ENCODE measurements around the gene THBS1.

Gene THBS1

GRCh38 chr15:39608185-39609139, 27.6 kb downstream of the THBS1 start:
- no peak for DNase-seq (ENCODE audit: low spot score)

- no peak for DNase-seq (ENCODE audit: low spot score)
Observed at GRCh38 chr15:39609166-39609916, 28.5 kb downstream of the THBS1 start.

GRCh38 chr15:39610665-39611064, 29.8 kb downstream of the THBS1 start:
- DNase-seq (ENCODE audit: low spot score): no peak

DNA sequence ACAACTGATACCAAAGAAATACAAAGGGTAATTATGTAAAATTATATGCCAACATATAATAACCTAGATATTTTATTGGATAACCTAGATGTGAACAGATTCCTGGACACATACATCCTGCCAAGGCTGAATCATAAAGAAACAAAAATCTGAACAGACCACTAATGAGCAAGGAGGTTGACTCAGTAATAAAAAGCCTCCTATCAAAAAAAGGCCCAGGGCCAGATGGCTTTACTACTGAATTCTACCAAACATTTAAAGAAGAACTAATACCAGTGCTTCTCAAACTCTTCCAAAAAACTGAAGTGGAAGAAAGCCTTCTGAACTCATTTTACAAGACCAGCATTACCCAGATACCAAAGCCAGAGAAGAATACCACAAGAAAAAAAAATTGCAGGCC, 32.4 kb downstream of the THBS1 start:
- DNase-seq (ENCODE audit: low spot score): no peak

- DNase-seq (ENCODE audit: low spot score): no peak
Observed at GRCh38 chr15:39613861-39614260, 33.0 kb downstream of the THBS1 start.

GRCh38 chr15:39616731-39617455, 36.0 kb downstream of the THBS1 start:
- no peak for DNase-seq (ENCODE audit: low spot score)

DNA sequence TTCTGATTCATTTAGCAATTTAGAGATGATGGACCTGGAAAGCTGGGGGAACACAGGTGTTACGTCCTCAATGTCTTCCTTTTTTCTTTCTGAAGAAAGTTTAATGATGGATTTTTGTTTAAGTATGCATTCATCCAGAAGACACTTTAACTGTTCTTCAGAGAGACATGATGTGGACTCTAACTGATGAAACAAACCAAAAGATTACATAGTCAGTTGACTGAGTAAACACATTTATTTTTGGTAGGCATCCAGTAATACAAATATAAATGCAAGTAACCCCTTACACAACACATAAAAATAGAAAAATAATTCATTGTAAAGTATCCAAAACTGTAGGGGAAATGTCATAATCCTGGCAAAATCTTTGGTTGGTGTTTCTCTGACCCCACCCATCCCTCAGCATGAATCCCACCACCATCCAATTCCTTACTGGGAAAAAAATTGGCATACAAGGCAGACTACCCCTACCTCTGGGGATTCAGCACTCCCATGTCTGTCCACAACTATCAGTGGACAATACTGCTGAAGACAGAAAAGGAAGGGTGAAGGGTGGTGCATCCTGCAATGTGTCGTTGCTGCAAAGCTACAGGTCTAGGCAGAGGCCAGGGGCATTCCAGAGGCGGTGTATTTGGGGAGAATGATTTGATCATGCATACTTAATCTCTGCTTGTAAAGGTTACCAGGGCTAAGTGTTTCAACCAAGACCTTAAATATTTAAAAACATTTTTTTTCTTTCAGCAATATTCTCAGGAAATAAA, 37.4 kb downstream of the THBS1 start:
- no peak for DNase-seq (ENCODE audit: low spot score)

GRCh38 chr15:39621210-39621609, 40.3 kb downstream of the THBS1 start:
- DNase-seq (ENCODE audit: low spot score): no peak

DNA sequence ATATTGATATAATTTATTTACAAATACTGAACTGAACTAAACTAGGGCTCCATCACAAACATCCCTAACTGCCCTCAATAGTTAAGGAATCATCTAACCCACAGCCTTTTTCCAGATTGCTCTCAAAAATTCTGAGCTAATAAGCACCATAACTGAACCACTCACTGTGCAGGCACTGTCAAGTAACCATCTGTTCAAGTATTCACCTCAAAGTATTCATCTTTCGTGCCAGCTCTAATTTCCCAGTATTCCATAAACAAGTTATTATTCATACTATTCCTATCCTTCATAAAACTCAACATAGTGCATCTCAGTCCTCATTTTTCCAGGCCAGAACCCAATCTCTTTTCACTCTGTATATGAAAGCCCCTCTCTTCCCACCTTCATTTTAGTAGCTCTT, 41.1 kb downstream of the THBS1 start:
- no peak for DNase-seq (ENCODE audit: low spot score)

DNA sequence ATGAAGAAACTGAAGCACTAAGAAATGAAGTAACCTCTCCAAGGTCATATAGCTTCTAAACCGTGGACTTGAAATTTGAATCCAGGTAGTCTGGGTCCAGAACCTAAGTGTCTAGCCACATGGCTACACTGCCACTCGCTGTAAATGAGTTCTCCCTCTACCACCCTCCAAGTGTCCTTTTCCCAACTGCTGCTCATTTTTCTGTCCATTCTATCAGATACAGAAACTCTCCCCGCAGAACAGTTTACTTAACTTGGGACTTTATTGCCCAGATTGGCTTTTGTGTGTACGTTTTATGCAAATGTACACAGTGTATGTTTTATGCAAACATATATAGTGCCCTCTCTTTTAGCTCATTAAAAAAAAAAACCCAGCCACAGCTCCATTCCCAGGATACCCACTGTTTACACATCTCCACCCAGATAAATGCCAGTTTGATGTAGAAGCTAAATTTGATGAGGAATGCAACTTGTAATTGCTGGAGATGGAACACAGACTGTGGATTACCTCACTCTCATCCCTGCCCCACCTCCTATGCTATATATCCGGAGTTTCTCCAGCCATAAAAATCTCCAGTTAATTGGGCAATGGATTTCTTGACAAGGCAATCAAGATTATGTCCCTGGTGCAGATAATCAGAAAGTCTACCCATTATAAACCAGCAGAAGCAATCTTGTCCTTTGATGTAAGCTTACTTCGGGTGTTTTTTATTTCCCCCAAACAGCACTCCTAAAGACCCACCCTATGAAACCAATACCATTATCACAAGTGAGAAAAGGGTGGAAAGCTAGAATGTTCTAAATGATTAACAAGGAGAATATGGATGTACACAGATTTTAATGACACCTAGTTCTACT, 42.0 kb downstream of the THBS1 start:
- DNase-seq (ENCODE audit: low spot score): no peak

DNA sequence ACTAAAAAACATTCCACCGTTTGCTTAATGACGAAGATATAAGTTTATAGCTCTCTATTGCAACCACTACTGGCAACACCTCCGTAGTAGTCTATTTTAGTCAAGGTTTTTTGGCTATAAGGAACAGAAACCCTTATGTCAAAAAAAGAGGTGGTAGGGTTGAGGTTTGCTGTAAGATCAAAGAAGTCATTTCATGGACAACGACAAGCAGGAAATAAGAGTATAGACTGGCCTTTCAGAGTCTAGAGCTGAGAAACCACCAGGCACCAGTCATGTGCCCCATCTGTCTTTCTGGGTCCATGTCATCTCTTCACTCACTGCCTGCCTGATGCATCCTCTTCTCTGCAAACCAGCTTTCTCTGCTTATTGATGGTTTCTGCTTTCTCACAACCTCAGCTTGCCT, 42.7 kb downstream of the THBS1 start:
- no peak for DNase-seq (ENCODE audit: low spot score)

DNA sequence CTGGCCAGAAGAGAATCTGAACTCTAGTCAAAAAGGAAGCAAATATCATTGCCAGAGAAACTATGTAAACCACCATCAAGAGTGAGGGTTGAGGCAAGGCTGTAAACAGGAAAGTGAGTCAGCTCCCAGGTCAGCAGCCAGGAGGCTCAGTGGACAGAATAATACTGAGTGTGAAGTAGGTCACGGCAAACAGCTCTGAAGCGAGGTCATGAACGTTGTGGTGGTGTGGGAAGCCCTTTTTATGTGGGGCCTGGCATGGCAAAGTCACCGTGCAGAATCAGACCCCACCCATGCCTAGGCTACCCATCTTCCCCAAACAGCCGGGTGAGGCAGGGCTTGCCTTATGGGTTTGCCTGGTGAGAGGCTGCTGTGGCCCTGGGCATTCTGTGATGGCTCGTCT, 43.9 kb downstream of the THBS1 start:
- DNase-seq (ENCODE audit: low spot score): peak; percentile 89

- DNase-seq (ENCODE audit: low spot score): no peak
Observed at GRCh38 chr15:39625451-39625850, 44.6 kb downstream of the THBS1 start.

DNA sequence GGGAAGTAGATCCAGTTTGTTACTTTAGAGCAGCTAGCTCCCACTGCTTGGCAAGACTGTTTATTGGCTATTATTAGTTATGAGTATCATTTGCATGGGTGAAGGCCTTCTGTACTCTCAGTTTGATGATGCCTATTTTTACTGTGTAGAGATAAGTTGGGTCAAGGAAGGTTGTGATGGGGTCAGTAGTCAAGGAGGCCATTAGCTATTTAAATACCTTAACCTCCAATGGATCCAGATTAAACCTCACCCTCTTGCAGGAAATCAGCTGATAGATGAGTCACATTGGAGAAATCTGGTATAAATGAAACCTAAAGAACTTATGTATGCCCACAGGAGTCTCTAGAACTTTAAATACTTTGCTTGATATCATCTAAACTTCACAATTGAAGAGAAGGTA, 45.0 kb downstream of the THBS1 start:
- no peak for DNase-seq (ENCODE audit: low spot score)

DNA sequence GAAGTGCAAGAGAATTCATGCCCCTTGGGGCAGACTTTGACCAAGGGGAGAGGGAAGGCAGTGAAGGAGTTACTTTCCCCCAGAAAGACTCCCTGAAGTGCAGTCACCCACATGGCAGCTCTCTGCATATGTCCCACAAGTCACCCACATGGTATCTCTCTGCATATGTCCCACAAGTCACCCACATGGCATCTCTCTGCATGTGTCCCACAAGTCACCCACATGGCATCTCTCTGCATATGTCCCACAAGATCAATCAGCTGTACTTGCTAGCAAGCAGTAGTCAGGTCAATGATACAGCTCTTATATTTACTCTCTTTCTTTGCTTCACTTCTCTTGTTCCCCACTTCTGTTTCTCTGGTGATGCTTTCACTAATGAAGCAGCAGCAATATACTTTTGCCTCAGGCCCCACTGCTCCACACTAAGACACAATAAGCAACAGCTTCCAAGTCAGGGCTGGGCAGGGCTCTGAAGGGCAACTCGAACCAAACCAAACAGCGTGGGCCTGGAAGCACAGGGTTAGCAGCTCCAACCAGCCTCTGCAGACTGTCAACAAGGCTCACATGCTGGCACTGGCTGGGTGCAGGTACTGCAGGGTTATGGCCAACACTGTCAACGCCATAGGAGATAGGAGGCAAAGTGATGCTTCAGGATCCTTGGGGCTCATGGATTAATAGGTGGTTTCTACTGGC, 46.7 kb downstream of the THBS1 start:
- no peak for DNase-seq (ENCODE audit: low spot score)

DNA sequence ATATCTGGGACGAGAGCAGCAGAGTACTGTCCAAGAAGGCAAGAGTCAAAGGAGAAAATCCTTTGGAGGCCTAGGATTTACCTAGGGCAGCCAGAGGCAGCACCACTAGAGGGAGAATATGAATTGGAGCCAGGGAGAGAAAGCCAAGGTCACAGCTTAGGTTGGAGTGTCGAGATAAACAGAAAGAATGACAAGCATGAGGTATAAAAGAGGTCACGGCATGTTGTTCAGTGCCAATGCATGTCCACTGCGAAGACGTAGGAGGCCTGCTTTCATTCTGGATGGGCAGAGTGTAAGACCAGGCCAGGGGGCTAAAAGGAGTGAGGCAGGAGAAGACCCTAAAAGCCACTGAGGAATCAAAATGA, 47.2 kb downstream of the THBS1 start:
- DNase-seq (ENCODE audit: low spot score): no peak

- no peak for DNase-seq (ENCODE audit: low spot score)
Observed at GRCh38 chr15:39628546-39629257, 47.8 kb downstream of the THBS1 start.

GRCh38 chr15:39629371-39629770, 48.5 kb downstream of the THBS1 start:
- DNase-seq (ENCODE audit: low spot score): no peak

GRCh38 chr15:39629906-39630305, 49.0 kb downstream of the THBS1 start:
- no peak for DNase-seq (ENCODE audit: low spot score)

- DNase-seq (ENCODE audit: low spot score): no peak
Observed at GRCh38 chr15:39631357-39631756, 50.5 kb downstream of the THBS1 start.

All from AG08395 (cell line).